Breast epithelium (tissue), 3 donors: Measurements from ENCODE around the gene EXOC3L1.

Source experiments
- CTCF ChIP-seq, 3 donors: fragments of 450-650 bp; IDR thresholded peaks; one replicate each; pipeline ENCODE4 v1.5.1; 2016 to 2017; ENCODE audit warnings: antibody characterized with exemption in 3 of 3, mild to moderate bottlenecking in 3 of 3, moderate library complexity in 3 of 3
- POLR2AphosphoS5 ChIP-seq, 3 donors: sonication (generic); formaldehyde crosslinking; IDR thresholded peaks; one replicate each; pipeline ENCODE4 v1.6.1; 2017; ENCODE audit warnings: antibody characterized with exemption in 3 of 3

GRCh38 chr16:67146523-67147357 is 43.2 kb downstream of the EXOC3L1 start:
- no peak for TF ChIP-seq CTCF (IDR thresholded peaks at IDR 0.05)
- no peak for TF ChIP-seq POLR2AphosphoS5 (IDR thresholded peaks at IDR 0.05)
